ENCODE measurements around the gene TRPM3. TPM values are rescaled to one million over a fixed set of nuclear protein-coding genes. Genes with fewer than 3 reads are reported as not detected.

Gene TRPM3
- total RNA-seq, 1 experiment from 2014 or later = not detected

DNA sequence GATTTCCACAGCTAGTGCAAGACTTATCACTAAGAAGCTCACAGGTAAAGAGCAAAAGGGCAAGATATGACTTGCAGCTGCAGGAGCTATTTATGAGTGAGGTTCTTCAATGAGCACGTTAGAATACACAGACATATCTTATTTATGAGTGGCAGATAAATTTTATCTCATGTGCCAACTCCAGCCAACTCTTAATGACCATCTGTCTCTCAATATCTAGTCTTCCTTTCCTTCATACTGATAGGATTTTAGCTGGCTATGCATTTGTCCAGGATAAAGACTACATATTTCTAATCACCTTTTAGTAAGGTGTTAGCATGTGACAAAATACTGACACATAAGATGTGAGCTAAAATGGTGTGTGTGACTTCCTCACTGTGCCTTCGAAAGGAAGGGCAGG lies 304.5 kb downstream of the TRPM3 start:
- H3K4me3 ChIP-seq (ENCODE audit: low read depth in 2 of 2, low read length in 2 of 2) = no peak overlapping the region
- in situ Hi-C loops (cut with HindIII; ENCODE audit: low pct_unique_long_range_greater_than_20kb, low sequenced_read_pairs) (no loop called here), intact Hi-C loops (cut with micrococcal nuclease; ENCODE audit: unreplicated experiment) (no loop called here)
- no peak for DNase-seq (ENCODE audit: low read depth, low spot score)
- H3K4me1 ChIP-seq (ENCODE audit: control insufficient read depth, insufficient read depth, low read length) = no peaks in the 10 kb centered on the region
- no peak for ATAC-seq
- CTCF ChIA-PET = no interaction called here
- H3K27ac ChIP-seq (ENCODE audit: low read length) = no peak overlapping the region
- no TSS peak for BruUV-seq (replicated peaks)
- TF ChIP-seq POLR2AphosphoS5 (IDR thresholded peaks at IDR 0.05; ENCODE audit: low read depth, low read length) = no peak
- TF ChIP-seq TCF7L2 (IDR thresholded peaks at IDR 0.05; ENCODE audit: low read depth, low read length) = no peak
- POLR2A ChIA-PET = no interaction called here
- H3K27me3 ChIP-seq (ENCODE audit: control insufficient read depth, insufficient read depth, low read length) = no peaks in the 10 kb centered on the region
- no peaks in the 10 kb centered on the region for H3K9me3 ChIP-seq (ENCODE audit: control insufficient read depth, insufficient read depth, low read depth, low read length)
- no peaks in the 10 kb centered on the region for H3K36me3 ChIP-seq (ENCODE audit: control insufficient read depth, insufficient read depth, low read length)

DNA sequence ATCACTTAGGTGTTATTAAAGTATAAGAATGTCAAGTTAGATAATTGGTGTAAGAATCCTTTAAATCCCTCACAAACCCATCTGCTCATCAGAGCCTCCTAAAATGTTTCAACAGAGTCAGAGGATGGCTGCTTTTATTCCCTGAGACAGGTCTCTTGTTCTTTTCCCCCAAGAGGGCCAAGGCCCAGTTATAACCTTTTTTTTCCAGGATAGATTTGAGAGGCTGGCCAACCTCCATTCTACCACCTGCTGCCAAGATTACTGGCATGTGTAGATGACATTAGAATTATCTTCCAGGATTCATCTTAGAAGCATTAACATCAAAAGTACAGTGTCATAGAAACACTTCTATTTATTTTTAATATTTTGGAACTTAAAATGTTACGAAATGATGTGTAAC lies 305.1 kb downstream of the TRPM3 start:
- Histone ChIP-seq H3K27ac (ENCODE audit: low read length) (no peak overlapping the region), H3K4me1 (ENCODE audit: control insufficient read depth, insufficient read depth, low read length) (no peaks in the 10 kb centered on the region), H3K36me3 (ENCODE audit: control insufficient read depth, insufficient read depth, low read length) (no peaks in the 10 kb centered on the region), H3K4me3 (ENCODE audit: low read depth in 2 of 2, low read length in 2 of 2) (no peak overlapping the region), H3K27me3 (ENCODE audit: control insufficient read depth, insufficient read depth, low read length) (no peaks in the 10 kb centered on the region), H3K9me3 (ENCODE audit: control insufficient read depth, insufficient read depth, low read depth, low read length) (no peaks in the 10 kb centered on the region)
- in situ Hi-C loops (cut with HindIII; ENCODE audit: low pct_unique_long_range_greater_than_20kb, low sequenced_read_pairs) (no loop called here), intact Hi-C loops (cut with micrococcal nuclease; ENCODE audit: unreplicated experiment) (no loop called here)
- ChIA-PET CTCF (no interaction called here), POLR2A (no interaction called here)
- no TSS peak for BruUV-seq (replicated peaks)
- DNase-seq (ENCODE audit: low read depth, low spot score) (no peak), ATAC-seq (no peak)
- TF ChIP-seq TCF7L2 (IDR thresholded peaks at IDR 0.05; ENCODE audit: low read depth, low read length) = no peak
- TF ChIP-seq, protein P1, sequence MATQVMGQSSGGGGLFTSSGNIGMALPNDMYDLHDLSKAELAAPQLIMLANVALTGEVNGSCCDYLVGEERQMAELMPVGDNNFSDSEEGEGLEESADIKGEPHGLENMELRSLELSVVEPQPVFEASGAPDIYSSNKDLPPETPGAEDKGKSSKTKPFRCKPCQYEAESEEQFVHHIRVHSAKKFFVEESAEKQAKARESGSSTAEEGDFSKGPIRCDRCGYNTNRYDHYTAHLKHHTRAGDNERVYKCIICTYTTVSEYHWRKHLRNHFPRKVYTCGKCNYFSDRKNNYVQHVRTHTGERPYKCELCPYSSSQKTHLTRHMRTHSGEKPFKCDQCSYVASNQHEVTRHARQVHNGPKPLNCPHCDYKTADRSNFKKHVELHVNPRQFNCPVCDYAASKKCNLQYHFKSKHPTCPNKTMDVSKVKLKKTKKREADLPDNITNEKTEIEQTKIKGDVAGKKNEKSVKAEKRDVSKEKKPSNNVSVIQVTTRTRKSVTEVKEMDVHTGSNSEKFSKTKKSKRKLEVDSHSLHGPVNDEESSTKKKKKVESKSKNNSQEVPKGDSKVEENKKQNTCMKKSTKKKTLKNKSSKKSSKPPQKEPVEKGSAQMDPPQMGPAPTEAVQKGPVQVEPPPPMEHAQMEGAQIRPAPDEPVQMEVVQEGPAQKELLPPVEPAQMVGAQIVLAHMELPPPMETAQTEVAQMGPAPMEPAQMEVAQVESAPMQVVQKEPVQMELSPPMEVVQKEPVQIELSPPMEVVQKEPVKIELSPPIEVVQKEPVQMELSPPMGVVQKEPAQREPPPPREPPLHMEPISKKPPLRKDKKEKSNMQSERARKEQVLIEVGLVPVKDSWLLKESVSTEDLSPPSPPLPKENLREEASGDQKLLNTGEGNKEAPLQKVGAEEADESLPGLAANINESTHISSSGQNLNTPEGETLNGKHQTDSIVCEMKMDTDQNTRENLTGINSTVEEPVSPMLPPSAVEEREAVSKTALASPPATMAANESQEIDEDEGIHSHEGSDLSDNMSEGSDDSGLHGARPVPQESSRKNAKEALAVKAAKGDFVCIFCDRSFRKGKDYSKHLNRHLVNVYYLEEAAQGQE (IDR thresholded peaks at IDR 0.05; ENCODE audit: insufficient read depth in 1 of 2, low read depth in 2 of 2, low read length in 1 of 2) = no peak
- TF ChIP-seq, protein P2, sequence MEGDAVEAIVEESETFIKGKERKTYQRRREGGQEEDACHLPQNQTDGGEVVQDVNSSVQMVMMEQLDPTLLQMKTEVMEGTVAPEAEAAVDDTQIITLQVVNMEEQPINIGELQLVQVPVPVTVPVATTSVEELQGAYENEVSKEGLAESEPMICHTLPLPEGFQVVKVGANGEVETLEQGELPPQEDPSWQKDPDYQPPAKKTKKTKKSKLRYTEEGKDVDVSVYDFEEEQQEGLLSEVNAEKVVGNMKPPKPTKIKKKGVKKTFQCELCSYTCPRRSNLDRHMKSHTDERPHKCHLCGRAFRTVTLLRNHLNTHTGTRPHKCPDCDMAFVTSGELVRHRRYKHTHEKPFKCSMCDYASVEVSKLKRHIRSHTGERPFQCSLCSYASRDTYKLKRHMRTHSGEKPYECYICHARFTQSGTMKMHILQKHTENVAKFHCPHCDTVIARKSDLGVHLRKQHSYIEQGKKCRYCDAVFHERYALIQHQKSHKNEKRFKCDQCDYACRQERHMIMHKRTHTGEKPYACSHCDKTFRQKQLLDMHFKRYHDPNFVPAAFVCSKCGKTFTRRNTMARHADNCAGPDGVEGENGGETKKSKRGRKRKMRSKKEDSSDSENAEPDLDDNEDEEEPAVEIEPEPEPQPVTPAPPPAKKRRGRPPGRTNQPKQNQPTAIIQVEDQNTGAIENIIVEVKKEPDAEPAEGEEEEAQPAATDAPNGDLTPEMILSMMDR (IDR thresholded peaks at IDR 0.05) = no peak
- no peak for TF ChIP-seq SIN3A (IDR thresholded peaks at IDR 0.05; ENCODE audit: borderline replicate concordance, insufficient read depth, low read depth, low read length)

GRCh38 chr9:70814597-70814996 lies 306.8 kb downstream of the TRPM3 start:
- ChIA-PET CTCF (no interaction called here), POLR2A (no interaction called here)
- Histone ChIP-seq H3K36me3 (ENCODE audit: control insufficient read depth, insufficient read depth, low read length) (no peaks in the 10 kb centered on the region), H3K27ac (ENCODE audit: low read length) (no peak overlapping the region), H3K4me3 (ENCODE audit: low read depth in 2 of 2, low read length in 2 of 2) (no peak overlapping the region), H3K9me3 (ENCODE audit: control insufficient read depth, insufficient read depth, low read depth, low read length) (no peaks in the 10 kb centered on the region), H3K27me3 (ENCODE audit: control insufficient read depth, insufficient read depth, low read length) (no peaks in the 10 kb centered on the region), H3K4me1 (ENCODE audit: control insufficient read depth, insufficient read depth, low read length) (no peaks in the 10 kb centered on the region)
- no peak for ATAC-seq
- intact Hi-C loops (cut with micrococcal nuclease; ENCODE audit: unreplicated experiment) (no loop called here), in situ Hi-C loops (cut with HindIII; ENCODE audit: low pct_unique_long_range_greater_than_20kb, low sequenced_read_pairs) (no loop called here)
- TF ChIP-seq, protein P1 (IDR thresholded peaks at IDR 0.05; ENCODE audit: insufficient read depth in 1 of 2, low read depth in 2 of 2, low read length in 1 of 2) = no peak
- no peak for TF ChIP-seq SIN3A (IDR thresholded peaks at IDR 0.05; ENCODE audit: borderline replicate concordance, insufficient read depth, low read depth, low read length)
- no peak for TF ChIP-seq POLR2AphosphoS5 (IDR thresholded peaks at IDR 0.05; ENCODE audit: low read depth, low read length)
- no peak for TF ChIP-seq TCF7L2 (IDR thresholded peaks at IDR 0.05; ENCODE audit: low read depth, low read length)
- DNase-seq (ENCODE audit: low read depth, low spot score) = no peak
- no TSS peak for BruUV-seq (replicated peaks)

All from Panc1 (cell line).